ENCODE results near the gene MGMT. TPM values are rescaled to one million over a fixed set of nuclear protein-coding genes. Genes with fewer than 3 reads are reported as not detected.

The MGMT gene
- total RNA-seq, 4 donors from 2014 or later, result 25.6 to 32.2 (median 29.5) TPM

DNA sequence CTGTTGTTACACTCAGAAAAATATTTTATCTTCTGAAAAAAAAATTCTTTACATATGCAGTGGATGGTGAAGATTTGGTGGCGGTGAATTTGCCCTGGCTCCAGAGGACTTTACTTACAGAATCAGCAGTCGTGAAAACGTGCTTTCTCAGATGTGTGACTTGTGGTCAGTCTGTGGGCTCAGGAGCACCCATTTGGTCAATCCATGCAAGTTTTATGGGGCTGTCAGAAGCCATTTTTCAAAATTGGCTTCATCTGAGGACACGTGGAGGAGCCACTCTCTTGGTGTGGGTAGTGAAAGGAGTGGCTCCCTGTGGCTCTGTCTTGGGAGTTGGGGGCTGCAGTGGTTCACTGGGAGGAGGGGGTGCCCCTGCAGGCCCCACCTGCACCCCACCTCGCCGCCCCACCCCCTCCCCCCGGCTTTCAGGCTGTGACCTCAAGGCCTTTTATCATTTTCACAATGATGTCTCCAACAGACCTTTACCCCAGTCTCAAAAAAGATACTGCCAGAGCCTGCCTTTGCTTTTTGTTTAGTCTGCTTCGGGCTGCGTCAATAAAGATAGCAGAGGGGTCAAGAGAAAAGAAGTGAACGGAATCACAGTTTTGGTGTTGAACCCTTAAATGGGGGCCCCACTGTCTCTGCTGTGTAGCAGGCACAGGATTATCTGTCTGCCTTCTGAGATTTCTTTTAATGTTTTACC lies 137.4 kb downstream of the MGMT start:
- Histone ChIP-seq H3K4me3 (no peak overlapping the region), H3K4me1 (no peaks in the 10 kb centered on the region), H3K27ac (no peak overlapping the region), H3K36me3 (no peaks in the 10 kb centered on the region), H3K27me3 (no peaks in the 10 kb centered on the region), H3K9me3 (no peaks in the 10 kb centered on the region)
- no peak for DNase-seq (ENCODE audit: low spot score in 2 of 2)
- 89% methylated on average over 10 of the region's 10 CpGs for WGBS
- TF ChIP-seq POLR2A (IDR thresholded peaks at IDR 0.05), result no peak
- no peak for TF ChIP-seq POLR2AphosphoS5 (IDR thresholded peaks at IDR 0.05)
- no peak for TF ChIP-seq EP300 (IDR thresholded peaks at IDR 0.05)
- TF ChIP-seq CTCF (IDR thresholded peaks at IDR 0.05), result no peak

GRCh38 chr10:129605266-129605985 lies 138.4 kb downstream of the MGMT start:
- no peaks in the 10 kb centered on the region for H3K9me3 ChIP-seq
- no peak overlapping the region for H3K4me3 ChIP-seq
- no peak overlapping the region for H3K27ac ChIP-seq
- H3K27me3 ChIP-seq, result no peaks in the 10 kb centered on the region
- TF ChIP-seq CTCF (IDR thresholded peaks at IDR 0.05) (no peak), POLR2AphosphoS5 (IDR thresholded peaks at IDR 0.05) (no peak), EP300 (IDR thresholded peaks at IDR 0.05) (no peak), POLR2A (IDR thresholded peaks at IDR 0.05) (no peak)
- 88% methylated on average over 11 of the region's 11 CpGs for WGBS
- no peaks in the 10 kb centered on the region for H3K36me3 ChIP-seq
- no peaks in the 10 kb centered on the region for H3K4me1 ChIP-seq
- no peak for DNase-seq (ENCODE audit: low spot score in 2 of 2)

GRCh38 chr10:129605986-129606518 lies 139.0 kb downstream of the MGMT start:
- Histone ChIP-seq H3K9me3 (no peaks in the 10 kb centered on the region), H3K4me3 (no peak overlapping the region), H3K27ac (no peak overlapping the region), H3K36me3 (no peaks in the 10 kb centered on the region), H3K4me1 (no peaks in the 10 kb centered on the region), H3K27me3 (no peaks in the 10 kb centered on the region)
- 84% methylated on average over 19 of the region's 19 CpGs for WGBS
- DNase-seq (ENCODE audit: low spot score in 2 of 2), result no peak
- TF ChIP-seq POLR2AphosphoS5 (IDR thresholded peaks at IDR 0.05) (no peak), POLR2A (IDR thresholded peaks at IDR 0.05) (no peak), EP300 (IDR thresholded peaks at IDR 0.05) (no peak), CTCF (IDR thresholded peaks at IDR 0.05) (no peak)

DNA sequence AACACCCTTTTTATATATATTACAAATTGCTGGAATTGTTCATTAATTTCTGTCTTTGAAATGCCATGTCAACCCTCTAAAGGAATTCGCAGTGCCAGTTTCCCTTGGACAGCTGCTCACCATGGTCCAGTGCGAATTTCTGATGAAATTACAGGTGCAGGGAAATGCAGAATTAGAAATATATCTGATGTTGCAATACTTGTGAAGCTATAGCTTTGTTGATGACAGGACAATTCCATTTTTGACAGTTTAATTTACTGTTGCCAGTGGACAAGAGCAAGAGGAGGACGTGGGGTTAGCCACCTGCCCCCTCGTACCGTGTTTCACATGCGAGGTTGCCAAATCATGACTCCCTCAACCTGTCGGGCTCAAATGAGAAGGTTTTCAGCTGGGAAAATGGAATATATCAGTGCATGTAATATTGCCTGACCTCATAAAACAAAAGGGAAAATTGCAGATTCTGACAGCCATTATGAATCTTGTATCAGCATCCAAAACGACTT lies 140.6 kb downstream of the MGMT start:
- Histone ChIP-seq H3K36me3 (no peaks in the 10 kb centered on the region), H3K4me3 (no peak overlapping the region), H3K27ac (no peak overlapping the region), H3K27me3 (no peaks in the 10 kb centered on the region), H3K9me3 (no peaks in the 10 kb centered on the region), H3K4me1 (no peaks in the 10 kb centered on the region)
- TF ChIP-seq EP300 (IDR thresholded peaks at IDR 0.05) (no peak), CTCF (IDR thresholded peaks at IDR 0.05) (no peak), POLR2A (IDR thresholded peaks at IDR 0.05) (no peak), POLR2AphosphoS5 (IDR thresholded peaks at IDR 0.05) (no peak)
- WGBS, result 97% methylated on average over 8 of the region's 8 CpGs
- no peak for DNase-seq (ENCODE audit: low spot score in 2 of 2)

DNA sequence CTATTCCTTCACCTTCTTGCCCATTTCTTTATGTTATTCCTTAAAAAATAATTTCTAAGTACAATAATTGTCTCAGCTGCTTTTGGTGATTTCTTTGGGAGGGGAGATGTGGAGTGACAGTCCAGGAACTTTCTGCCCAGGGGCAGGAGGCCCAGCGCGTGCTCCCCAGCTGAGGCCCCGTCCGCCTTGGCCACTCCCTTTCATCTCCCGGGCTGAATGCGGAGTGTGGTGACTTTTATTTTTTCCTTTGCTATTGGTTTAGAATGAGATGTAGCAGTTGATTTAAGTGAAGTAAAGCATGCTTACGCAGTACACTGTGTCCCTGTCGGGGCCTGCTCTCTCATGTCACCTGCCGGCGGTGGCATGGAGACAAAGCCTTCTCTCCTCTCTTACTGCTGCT lies 141.6 kb downstream of the MGMT start:
- DNase-seq (ENCODE audit: low spot score in 2 of 2), result no peak
- no peaks in the 10 kb centered on the region for H3K9me3 ChIP-seq
- 90% methylated on average over 10 of the region's 10 CpGs for WGBS
- no peaks in the 10 kb centered on the region for H3K36me3 ChIP-seq
- no peaks in the 10 kb centered on the region for H3K27me3 ChIP-seq
- H3K27ac ChIP-seq, result no peak overlapping the region
- no peak overlapping the region for H3K4me3 ChIP-seq
- TF ChIP-seq CTCF (IDR thresholded peaks at IDR 0.05) (no peak), EP300 (IDR thresholded peaks at IDR 0.05) (no peak), POLR2A (IDR thresholded peaks at IDR 0.05) (no peak)
- H3K4me1 ChIP-seq, result no peaks in the 10 kb centered on the region
